Heart left ventricle (tissue), 16 donors: ENCODE data around the gene ZNF71. TPM values are rescaled to one million over a fixed set of nuclear protein-coding genes. Genes with fewer than 3 reads are reported as not detected.

Source experiments
- ATAC-seq, 4 donors: fragments of 200-7000 bp; cut with Tn5 transposase; one replicate each; pipeline ENCODE4 v1.9.1; 2020 to 2022; ENCODE audit warnings: moderate library complexity in 4 of 4, mild to moderate bottlenecking in 3 of 4, moderate number of reproducible peaks in 1 of 4
- DNase-seq, 5 donors: peaks; one replicate each; pipeline ENCODE4 v3.0.0-alpha.2; 2020
- H3K27ac ChIP-seq, 12 donors: fragments of 200-600 bp; sonication (generic) in 4 of 12; one replicate each; pipeline versions ENCODE4 v1.5.0 to v1.8.0; 2016 to 2022; ENCODE audit warnings: mild to moderate bottlenecking in 2 of 12
- H3K27me3 ChIP-seq, 9 donors: fragments of 200-600 bp; sonication (generic) in 2 of 9; one replicate each; pipeline versions ENCODE4 v1.5.1 to v1.8.0; 2016 to 2022; ENCODE audit warnings: mild to moderate bottlenecking in 3 of 9
- H3K36me3 ChIP-seq, 9 donors: fragments of 200-600 bp; sonication (generic) in 2 of 9; one replicate each; pipeline versions ENCODE4 v1.5.0 to v1.8.0; 2018 to 2022; ENCODE audit warnings: mild to moderate bottlenecking in 2 of 9
- H3K4me1 ChIP-seq, 12 donors: fragments of 200-600 bp; sonication (generic) in 4 of 12; one replicate each; pipeline versions ENCODE4 v1.5.0 to v1.8.0; 2016 to 2022; ENCODE audit warnings: mild to moderate bottlenecking in 3 of 12
- H3K4me3 ChIP-seq, 12 donors: fragments of 200-600 bp; sonication (generic) in 4 of 12; one replicate each; pipeline versions ENCODE4 v1.5.0 to v1.8.0; 2017 to 2022; ENCODE audit warnings: mild to moderate bottlenecking in 9 of 12, moderate library complexity in 4 of 12
- H3K9me3 ChIP-seq, 12 donors: fragments of 200-600 bp; sonication (generic) in 4 of 12; one replicate each; pipeline versions ENCODE4 v1.5.0 to v1.8.0; 2016 to 2022; ENCODE audit warnings: mild to moderate bottlenecking in 1 of 12
- CTCF ChIP-seq, 12 donors: fragments of 200-600 bp; sonication (generic) in 4 of 12; IDR thresholded peaks; one replicate each; pipeline versions ENCODE4 v1.5.0 to v1.8.0; 2018 to 2022; ENCODE audit warnings: antibody characterized with exemption in 12 of 12, mild to moderate bottlenecking in 5 of 12
- POLR2A ChIP-seq, 2 donors: fragments of 450-650 bp; IDR thresholded peaks; one replicate each; pipeline ENCODE4 v1.6.1; 2017; ENCODE audit warnings: antibody characterized with exemption in 2 of 2, mild to moderate bottlenecking in 2 of 2, moderate library complexity in 2 of 2
- WGBS, 4 donors: extraction: QIAGEN DNeasy Blood & Tissue Kit in 2 of 4; methylation state at CpG; one replicate each; pipeline versions ENCODE4 v1.1.5 to v1.1.7; 2013 to 2018; 5-methylcytosine and 5-hydroxymethylcytosine counted together
- intact Hi-C, 10 donors: fragments of 100-400 bp; cut with DNase I; formaldehyde crosslinking; loops; one replicate each; pipeline versions ENCODE4 v1.11.1 to v1.14.2; 2022
- polyA plus RNA-seq, 2 donors: library from polyadenylated mRNA; stranded (reverse); fragments of 200-250 nt; gene quantifications; one replicate each; pipeline ENCODE4 v1.2.3, GENCODE V29; 2013
- total RNA-seq, 9 donors: library from RNA; depleted of rRNA in 2 of 9; stranded (reverse); fragments of >200 nt in 2 of 9; fragmentation: NEBNext Ultra II Directional in 3 of 9; extraction: Animal tissue kit (Norgen Biotek cat#: 25700) in 3 of 9; gene quantifications; one replicate each; pipeline versions ENCODE4 v1.1.0 to v1.2.4, GENCODE V29; 2016 to 2023
- donor health status: ischemic (EF 13 %, LVEDD 7.1; RV severe dilation, severe dysfunction).
- donor health status: healthy with polysubstance abuse.
- donor health status: DM: no; HTN: yes; CAD: no.
- donor health status: DM: no; HTN: no; CAD: no.
- donor health status: ischemic (EF 25% LVEDD 6.9; RV normal size, moderate dysfunction).
- donor health status: ischemic (EF 25% LVEDD 5.7; RV mildly dilated, moderate dysfunction).
- donor health status: healthy.
- donor health status: DM: yes; HTN: yes; CAD: no.
- donor health status: ischemic (EF 35%, LVEDD 5.7; RV mildly dilated, moderate dysfunction).
- donor health status: nonischemic (EF 11% LVEDD 7.7; RV severe dilation, severe dysfunction).
- donor health status: DM: yes; HTN: yes; CAD: no.
- donor health status: PGD.
- donor health status: ischemic (EF 29% LVEDD 5.4; RV normal size, mild dysfunction).
- donor health status: nonischemic (EF 23%, LVEDD 6.1; RV moderate dilation, normal function).

Gene ZNF71
- total and polyA plus RNA-seq, 11 donors, result 3.6 to 15.3 (median 7.1) TPM

GRCh38 chr19:56608274-56608964 is 13.3 kb downstream of the ZNF71 start:
- peaks cover 0 to 87% (median 14%) of the 10 kb centered on the region in 12 donors for H3K9me3 ChIP-seq
- ATAC-seq, result peak in 2 of 4 donors; percentile 14 to 65

GRCh38 chr19:56611288-56611687 is 16.2 kb downstream of the ZNF71 start:
- no peak overlapping the region for H3K4me3 ChIP-seq
- ATAC-seq (no peak), DNase-seq (no peak)
- 77 to 83% (median 79%) methylated on average over 8 of the region's 8 CpGs for WGBS, 4 donors
- TF ChIP-seq POLR2A (IDR thresholded peaks at IDR 0.05) (no peak), CTCF (IDR thresholded peaks at IDR 0.05) (no peak)
- intact Hi-C loops, result no loop called here
- H3K27me3 ChIP-seq, result no peaks in the 10 kb centered on the region
- H3K27ac ChIP-seq, result no peak overlapping the region
- H3K9me3 ChIP-seq, result peaks cover 0 to 88% (median 6%) of the 10 kb centered on the region in 12 donors
- H3K36me3 ChIP-seq, result peaks cover 0 to 23% (median 0%) of the 10 kb centered on the region in 9 donors
- H3K4me1 ChIP-seq, result peaks cover 0 to 23% (median 1%) of the 10 kb centered on the region in 12 donors

More at GRCh38 chr19:56608274-56608964, 13.3 kb downstream of the ZNF71 start:
- TF ChIP-seq CTCF (IDR thresholded peaks at IDR 0.05) (no peak), POLR2A (IDR thresholded peaks at IDR 0.05) (no peak)
- H3K4me3 ChIP-seq, result no peak overlapping the region
- H3K27me3 ChIP-seq, result no peaks in the 10 kb centered on the region
- peaks cover 0 to 26% (median 0%) of the 10 kb centered on the region in 9 donors for H3K36me3 ChIP-seq
- intact Hi-C loops, result no loop called here
- peak overlapping the region in 3 of 12 donors; percentile 21 to 26 (median 23) for H3K27ac ChIP-seq
- 70 to 80% (median 72%) methylated on average over 8 of the region's 8 CpGs for WGBS, 4 donors
- peaks cover 0 to 26% (median 1%) of the 10 kb centered on the region in 12 donors for H3K4me1 ChIP-seq
- DNase-seq, result no peak

- peaks cover 0 to 23% (median 0%) of the 10 kb centered on the region in 9 donors for H3K36me3 ChIP-seq
- H3K27me3 ChIP-seq, result no peaks in the 10 kb centered on the region
- TF ChIP-seq POLR2A (IDR thresholded peaks at IDR 0.05) (no peak), CTCF (IDR thresholded peaks at IDR 0.05) (no peak)
- peaks cover 0 to 21% (median 1%) of the 10 kb centered on the region in 12 donors for H3K4me1 ChIP-seq
- DNase-seq (no peak), ATAC-seq (no peak)
- intact Hi-C loops, result no loop called here
- H3K9me3 ChIP-seq, result peaks cover 0 to 89% (median 0%) of the 10 kb centered on the region in 12 donors
- no peak overlapping the region for H3K4me3 ChIP-seq
- 89 to 95% (median 92%) methylated on average over 2 of the region's 2 CpGs for WGBS, 4 donors
- peak overlapping the region in 5 of 12 donors; percentile 19 to 80 (median 52) for H3K27ac ChIP-seq
These were observed 17.6 kb downstream of the ZNF71 start for GRCh38 chr19:56612737-56613136.

- H3K27me3 ChIP-seq, result no peaks in the 10 kb centered on the region
- H3K27ac ChIP-seq, result peak overlapping the region in 7 of 12 donors; percentile 19 to 80 (median 41)
- no peak overlapping the region for H3K4me3 ChIP-seq
- H3K9me3 ChIP-seq, result peaks cover 0 to 87% (median 0%) of the 10 kb centered on the region in 12 donors
- TF ChIP-seq CTCF (IDR thresholded peaks at IDR 0.05), result no peak
- TF ChIP-seq POLR2A (IDR thresholded peaks at IDR 0.05), result no peak
- peaks cover 0 to 18% (median 1%) of the 10 kb centered on the region in 12 donors for H3K4me1 ChIP-seq
- DNase-seq (peak in 2 of 5 donors; percentile 30 to 49), ATAC-seq (peak in 3 of 4 donors; percentile 14 to 98 (median 48))
- H3K36me3 ChIP-seq, result peaks cover 0 to 29% (median 4%) of the 10 kb centered on the region in 9 donors
- WGBS, 4 donors, result 61 to 78% (median 69%) methylated on average over 5 of the region's 5 CpGs
- intact Hi-C loops, result no loop called here
These were observed 18.5 kb downstream of the ZNF71 start for GRCh38 chr19:56613639-56614038.
